K562 (cell line): ENCODE results near the gene CYP2W1. TPM values are rescaled to one million over a fixed set of nuclear protein-coding genes. Genes with fewer than 3 reads are reported as not detected.

ENCODE experiments used
- ATAC-seq: fragments of 200-7000 bp; cut with Tn5 transposase; 3 replicates; pipeline ENCODE4 v1.9.1; 2020; ENCODE audit warnings: moderate library complexity
- BruUV-seq: library from RNA; stranded (reverse); fragments of 400-500 nt; replicated peaks from 2 replicates; lab custom pipeline; 2021; lab: Mats Ljungman, UMichigan
- CTCF ChIA-PET: fragments of 300-600 bp; formaldehyde crosslinking; extraction: SDS; loops from one replicate; lab custom pipeline; 2021; ENCODE audit warnings: low intra/inter-chr PET ratio; lab: Yijun Ruan, JAX
- POLR2A ChIA-PET: fragments of 300-600, 350-650 bp; sonication (Branson Sonifier 250); formaldehyde crosslinking; extraction: SDS; loops from one replicate; lab custom pipeline; 2021; ENCODE audit warnings: antibody characterized with exemption, inconsistent platforms; lab: Yijun Ruan, JAX
- DNase-seq, 4 experiments: peaks; one replicate each; pipeline versions ENCODE4 v3.0.0 to v3.0.0-alpha.2; 2011 to 2018; ENCODE audit warnings: low spot score in 3 of 4, mixed read lengths in 3 of 4; ENCODE audit errors: extremely low read depth in 1 of 4
- FAIRE-seq: peaks from 2 replicates; lab custom pipeline; 2011; peaks lifted over from hg19 to GRCh38; lab: Jason Lieb, UNC
- H2AFZ ChIP-seq: 2 replicates; pipeline ENCODE4 v1.6.0; 2011; ENCODE audit warnings: low read depth, low read length, control low read depth, inconsistent platforms
- H3K27ac ChIP-seq: fragments of 200-600 bp; 3 replicates; pipeline ENCODE4 v1.8.0; 2011; ENCODE audit warnings: low read depth, mild to moderate bottlenecking, control low read depth, inconsistent platforms, low read length, moderate library complexity, mixed read lengths; ENCODE audit errors: extremely low read depth
- H3K27me3 ChIP-seq, 2 experiments: fragments of 300-600 bp in 1 of 2; 2 replicates in 1 of 2; 3 replicates in 1 of 2; pipeline versions ENCODE4 v1.6.0 to v1.8.0; 2011; ENCODE audit warnings: inconsistent platforms in 2 of 2, low read length in 2 of 2, mild to moderate bottlenecking in 1 of 2, mixed read lengths in 1 of 2, moderate library complexity in 1 of 2; ENCODE audit not compliant: control insufficient read depth in 2 of 2, insufficient read depth in 2 of 2
- H3K36me3 ChIP-seq: fragments of 300-600 bp; 3 replicates; pipeline ENCODE4 v1.8.0; 2011; ENCODE audit warnings: mild to moderate bottlenecking, low read length, inconsistent platforms; ENCODE audit not compliant: control insufficient read depth, insufficient read depth
- H3K4me1 ChIP-seq, 2 experiments: fragments of 200-600 bp in 1 of 2; replicated peaks in 1 of 2; 2 replicates in 1 of 2; 3 replicates in 1 of 2; pipeline versions ENCODE4 v1.5.1 to v1.8.0; 2011; ENCODE audit warnings: inconsistent platforms in 2 of 2, low read length in 2 of 2, mild to moderate bottlenecking in 1 of 2, mixed read lengths in 1 of 2, moderate library complexity in 1 of 2; ENCODE audit not compliant: control insufficient read depth in 2 of 2, insufficient read depth in 2 of 2
- H3K4me2 ChIP-seq: 2 replicates; pipeline ENCODE4 v1.6.1; 2011; ENCODE audit warnings: low read length, control low read depth, inconsistent platforms, mixed read lengths; ENCODE audit not compliant: insufficient read depth
- H3K4me3 ChIP-seq: fragments of 200-600 bp; sonication (generic), shearing (Covaris generic); 2 replicates; pipeline ENCODE4 v1.5.1; 2016; ENCODE audit warnings: control low read depth, inconsistent platforms
- H3K79me2 ChIP-seq: fragments of 200-600 bp; 3 replicates; pipeline ENCODE4 v1.8.0; 2011; ENCODE audit warnings: low read length, inconsistent platforms; ENCODE audit not compliant: control insufficient read depth, insufficient read depth
- H3K9ac ChIP-seq, 2 experiments: 2 replicates each; pipeline versions ENCODE4 v1.6.0 to v1.6.1; 2011; ENCODE audit warnings: low read depth in 2 of 2, low read length in 2 of 2, control low read depth in 1 of 2, inconsistent platforms in 1 of 2, mild to moderate bottlenecking in 1 of 2, mixed read lengths in 1 of 2; ENCODE audit not compliant: insufficient read depth in 1 of 2
- H3K9me1 ChIP-seq: one replicate; pipeline ENCODE4 v1.6.0; 2011; ENCODE audit warnings: inconsistent platforms, mild to moderate bottlenecking, low read length, moderate library complexity; ENCODE audit not compliant: control insufficient read depth, insufficient read depth
- H3K9me3 ChIP-seq: replicated peaks from 2 replicates; pipeline ENCODE4 v1.5.1; 2011; ENCODE audit warnings: low read depth, low read length, inconsistent platforms; ENCODE audit not compliant: control insufficient read depth, insufficient read depth
- H4K20me1 ChIP-seq: replicated peaks from 2 replicates; pipeline ENCODE4 v1.6.1; 2011; ENCODE audit warnings: low read length, inconsistent platforms, mixed read lengths; ENCODE audit not compliant: control insufficient read depth, insufficient read depth
- ARID4B ChIP-seq: sonication (generic); formaldehyde crosslinking; IDR thresholded peaks from 2 replicates; pipeline ENCODE4 v1.8.0; 2022; ENCODE audit warnings: mild to moderate bottlenecking, missing genetic modification reagents
- CTBP1 ChIP-seq: fragments of 450-650 bp; IDR thresholded peaks from 2 replicates; pipeline ENCODE4 v1.6.1; 2016; ENCODE audit warnings: borderline replicate concordance
- ETV5 ChIP-seq: sonication (generic); formaldehyde crosslinking; IDR thresholded peaks from 2 replicates; pipeline ENCODE4 v1.4.0; 2020; ENCODE audit warnings: low read depth, mild to moderate bottlenecking, missing genetic modification reagents
- RBFOX2 ChIP-seq: fragments of 200-400 bp; formaldehyde crosslinking; IDR thresholded peaks from 2 replicates; pipeline ENCODE4 v1.6.1; 2017; ENCODE audit warnings: low read depth, mild to moderate bottlenecking, low read length, moderate library complexity
- RNF2 ChIP-seq: sonication (generic); IDR thresholded peaks from 2 replicates; pipeline ENCODE4 v1.6.1; 2016
- WGBS: fragments of 100-300 bp; shearing (Covaris generic); methylation state at CpG from one replicate; pipeline ENCODE4 v1.1.6; 2016; ENCODE audit warnings: low coverage, mixed read lengths; ENCODE audit not compliant: insufficient coverage; ENCODE audit errors: missing lambda C conversion rate; 5-methylcytosine and 5-hydroxymethylcytosine counted together
- in situ Hi-C: fragments of 300-500 bp; cut with MboI; formaldehyde crosslinking; loops from 4 replicates; pipeline ENCODE4 v1.15.0; 2018; ENCODE audit warnings: inconsistent platforms, mixed read lengths
- intact Hi-C: fragments of 100-400 bp; cut with micrococcal nuclease; formaldehyde crosslinking; loops from 2 replicates; pipeline ENCODE4 v1.14.2; 2022
- polyA plus RNA-seq, 8 experiments: library from polyadenylated mRNA; depleted of rRNA in 4 of 8; stranded (reverse) in 5 of 8; unstranded in 3 of 8; fragments of >200 nt; fragmentation: Nextera tagmentation in 2 of 8; fragmentation: Illumina TruSeq in 1 of 8; extraction: Ambion mirVana in 2 of 8; extraction: Trizol in 1 of 8; gene quantifications; 2 replicates each; pipeline versions ENCODE4 v1.2.1 to v1.2.3, GENCODE V29; 2011 to 2014; ENCODE audit warnings: inconsistent platforms in 1 of 8, missing spikeins in 1 of 8
- total RNA-seq, 7 experiments: library from RNA; depleted of rRNA in 6 of 7; stranded (reverse); fragments of >200 nt in 6 of 7; fragmentation: Illumina TruSeq in 2 of 7; extraction: Trizol in 2 of 7; gene quantifications; 2 replicates each; pipeline versions ENCODE4 v1.2.1 to v1.2.3, GENCODE V29; 2011 to 2021; ENCODE audit warnings: low replicate concordance in 1 of 7

The CYP2W1 gene
- total and polyA plus RNA-seq, 9 of the 15 experiments (the other 6 are each of a cell fraction or from before 2014, with no cell fraction given), result not detected

DNA sequence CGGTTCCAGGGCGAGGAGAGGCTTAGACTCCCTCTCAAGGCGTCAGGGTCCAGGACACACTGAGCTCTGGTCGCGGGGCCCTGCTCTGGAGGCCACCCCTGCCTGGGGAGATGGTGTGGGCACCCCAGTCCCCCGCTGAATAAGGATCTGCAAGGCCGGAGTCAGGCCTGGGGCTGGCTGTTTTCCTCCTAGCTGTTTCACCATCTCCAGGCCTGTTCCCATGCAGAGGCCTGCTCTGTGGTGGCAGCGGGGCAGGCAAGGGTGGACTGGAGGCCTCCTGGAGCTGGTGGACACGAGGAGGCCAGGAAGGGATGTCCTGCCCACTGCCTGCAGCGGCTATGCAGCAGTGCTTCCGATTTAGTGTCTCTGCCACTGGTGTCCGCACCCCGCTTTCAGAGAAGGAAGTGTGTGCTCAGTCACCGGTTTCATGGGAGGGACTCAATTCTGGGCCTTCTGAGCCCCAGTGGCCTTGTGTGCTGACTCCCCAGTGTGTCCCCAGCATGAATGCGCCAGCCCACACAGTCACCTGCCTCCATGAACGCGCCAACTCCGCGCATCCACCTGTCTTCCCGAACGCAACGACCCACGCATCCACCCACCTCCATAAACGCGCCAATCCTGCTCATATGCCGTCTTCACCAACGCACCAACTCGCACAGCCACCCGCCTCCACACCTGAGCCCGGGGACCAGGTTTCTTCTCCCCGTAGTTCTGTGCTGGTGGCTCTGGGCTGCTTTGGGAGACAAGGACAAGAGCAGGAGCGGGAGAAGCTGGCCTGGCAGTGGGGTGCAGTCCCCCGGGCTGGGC is 46.9 kb downstream of the CYP2W1 start:
- H3K79me2 ChIP-seq, result peaks cover 45% of the 10 kb centered on the region
- peaks cover 8% of the 10 kb centered on the region; the same call in 1 of the 2 replicates for H4K20me1 ChIP-seq
- peak overlapping the region; percentile 88; the same call in 2 of the 3 replicates for H3K27ac ChIP-seq
- no peak overlapping the region for H3K4me3 ChIP-seq
- ChIA-PET CTCF (no interaction called here), POLR2A (interaction anchor here (0.6 to 1.1 kb wide), 4 partner anchors 13 to 63 kb away, joined by 3 to 4 read pairs (median 3); no protein-coding TSS in a partner anchor)
- no peaks in the 10 kb centered on the region for H3K9me3 ChIP-seq
- no peaks in the 10 kb centered on the region for H3K27me3 ChIP-seq
- peak overlapping the region; percentile 57 for H3K4me2 ChIP-seq
- peaks cover 13 to 71% of the 10 kb centered on the region in 2 experiments for H3K4me1 ChIP-seq
- TF ChIP-seq RNF2, result no peak
- no peak for TF ChIP-seq CTBP1
- 0 out of 2 replicates have a peak, but pooled peaks have one; percentile 21 for TF ChIP-seq ARID4B
- 0 out of 2 replicates have a peak, but pooled peaks have one; percentile 8 for TF ChIP-seq RBFOX2
- TF ChIP-seq ETV5 (CRISPR knock-in tag), result 0 out of 2 replicates have a peak, but pooled peaks have one; percentile 8
- TF ChIP-seq, all 486 proteins: peak for 3
- Histone ChIP-seq H3K9ac (peak overlapping the region; percentile 70 to 80; a peak in 3 of 4 replicates), H3K9me1 (no peaks in the 10 kb centered on the region), H2AFZ (no peak overlapping the region), H3K36me3 (peaks cover 21% of the 10 kb centered on the region; the same call in 2 of the 3 replicates)
- DNase-seq, result peak in 1 of 4 experiments; percentile 34
- no peak for FAIRE-seq
- in situ Hi-C loops, result loop anchor here (5.0 kb wide), 1 partner anchor 38 kb away; no protein-coding TSS in a partner anchor
- no peak for ATAC-seq
- no TSS peak for BruUV-seq
- intact Hi-C loops, result no loop called here
- WGBS, result 90% methylated on average over 29 of the region's 33 CpGs
